H9 (cell line): ENCODE data around the gene ATXN7L3. TPM values are rescaled to one million over a fixed set of nuclear protein-coding genes. Genes with fewer than 3 reads are reported as not detected.

Source experiments
- DNase-seq: peaks from one replicate; pipeline ENCODE4 v3.0.0-alpha.2; 2017
- H2AFZ ChIP-seq: one replicate; pipeline ENCODE4 v1.6.1; 2013; ENCODE audit warnings: mild to moderate bottlenecking, low read length, control low read depth, moderate library complexity
- H2AK5ac ChIP-seq: 2 replicates; pipeline ENCODE4 v1.6.1; 2013; ENCODE audit warnings: low read length, control low read depth, mixed read lengths; ENCODE audit not compliant: insufficient read length
- H2BK120ac ChIP-seq: one replicate; pipeline ENCODE4 v1.6.1; 2013; ENCODE audit warnings: low read depth, mild to moderate bottlenecking, low read length, control low read depth, inconsistent platforms; ENCODE audit not compliant: poor library complexity, severe bottlenecking
- H2BK12ac ChIP-seq: 2 replicates; pipeline ENCODE4 v1.6.1; 2013; ENCODE audit warnings: low read length, control low read depth, mixed read lengths, low read depth; ENCODE audit not compliant: insufficient read length
- H2BK15ac ChIP-seq: 2 replicates; pipeline ENCODE4 v1.6.1; 2013; ENCODE audit warnings: low read depth, low read length, control low read depth
- H2BK20ac ChIP-seq: one replicate; pipeline ENCODE4 v1.6.1; 2013; ENCODE audit warnings: low read depth, mild to moderate bottlenecking, low read length, control low read depth, inconsistent platforms; ENCODE audit not compliant: poor library complexity, severe bottlenecking
- H2BK5ac ChIP-seq: 2 replicates; pipeline ENCODE4 v1.6.1; 2013; ENCODE audit warnings: low read length, control low read depth, mixed read lengths; ENCODE audit not compliant: insufficient read length
- H3K14ac ChIP-seq: 2 replicates; pipeline ENCODE4 v1.6.1; 2013; ENCODE audit warnings: low read length, control low read depth; ENCODE audit not compliant: insufficient read depth
- H3K18ac ChIP-seq: 2 replicates; pipeline ENCODE4 v1.6.1; 2013; ENCODE audit warnings: low read depth, mild to moderate bottlenecking, mixed read lengths, low read length, control low read depth; ENCODE audit not compliant: insufficient read length
- H3K23ac ChIP-seq: 2 replicates; pipeline ENCODE4 v1.6.1; 2013; ENCODE audit warnings: low read length, control low read depth, mixed read lengths, low read depth; ENCODE audit not compliant: insufficient read length
- H3K23me2 ChIP-seq: 2 replicates; pipeline ENCODE4 v1.6.1; 2013; ENCODE audit warnings: low read depth, mild to moderate bottlenecking, mixed read lengths, low read length, control low read depth; ENCODE audit not compliant: insufficient read length, poor library complexity, severe bottlenecking
- H3K27ac ChIP-seq: 2 replicates; pipeline ENCODE4 v1.5.1; 2013; ENCODE audit warnings: low read length, control low read depth, mixed read lengths, low read depth; ENCODE audit not compliant: insufficient read length
- H3K27me3 ChIP-seq: 2 replicates; pipeline ENCODE4 v1.6.1; 2013; ENCODE audit warnings: low read length, control low read depth, inconsistent platforms; ENCODE audit not compliant: insufficient read depth
- H3K4ac ChIP-seq: 2 replicates; pipeline ENCODE4 v1.6.1; 2013; ENCODE audit warnings: low read depth, mild to moderate bottlenecking, control low read depth, inconsistent platforms, low read length, moderate library complexity
- H3K4me1 ChIP-seq: 2 replicates; pipeline ENCODE4 v1.6.1; 2013; ENCODE audit warnings: low read length, control low read depth, inconsistent platforms; ENCODE audit not compliant: insufficient read depth
- H3K4me2 ChIP-seq: 2 replicates; pipeline ENCODE4 v1.6.1; 2013; ENCODE audit warnings: low read length, control low read depth, mixed read lengths; ENCODE audit not compliant: insufficient read length, insufficient read depth
- H3K56ac ChIP-seq: 2 replicates; pipeline ENCODE4 v1.6.1; 2013; ENCODE audit warnings: low read depth, mild to moderate bottlenecking, mixed read lengths, low read length, control low read depth; ENCODE audit not compliant: insufficient read length
- H3K79me1 ChIP-seq: 2 replicates; pipeline ENCODE4 v1.6.1; 2013; ENCODE audit warnings: low read depth, mild to moderate bottlenecking, moderate library complexity, low read length, control low read depth, inconsistent platforms; ENCODE audit not compliant: insufficient read depth, poor library complexity, severe bottlenecking
- H3K79me2 ChIP-seq: 2 replicates; pipeline ENCODE4 v1.6.1; 2013; ENCODE audit warnings: low read length, control low read depth, inconsistent platforms; ENCODE audit not compliant: insufficient read depth
- H3K9ac ChIP-seq: 2 replicates; pipeline ENCODE4 v1.6.1; 2013; ENCODE audit warnings: low read length, control low read depth, mixed read lengths; ENCODE audit not compliant: insufficient read length; ENCODE audit errors: extremely low read depth
- H3K9me3 ChIP-seq: one replicate; pipeline ENCODE4 v1.6.1; 2013; ENCODE audit warnings: low read depth, low read length, inconsistent platforms; ENCODE audit not compliant: control insufficient read depth
- H3T11ph ChIP-seq: one replicate; pipeline ENCODE4 v1.6.1; 2013; ENCODE audit warnings: mild to moderate bottlenecking, low read length, control low read depth, inconsistent platforms
- H4K20me1 ChIP-seq: one replicate; pipeline ENCODE4 v1.6.1; 2013; ENCODE audit not compliant: control insufficient read depth, insufficient read length, insufficient read depth
- H4K5ac ChIP-seq: 2 replicates; pipeline ENCODE4 v1.6.1; 2013; ENCODE audit warnings: low read depth, mild to moderate bottlenecking, mixed read lengths, low read length, control low read depth; ENCODE audit not compliant: insufficient read length
- H4K8ac ChIP-seq: replicated peaks from 2 replicates; pipeline ENCODE4 v1.6.1; 2013; ENCODE audit warnings: low read length, control low read depth, mixed read lengths, low read depth; ENCODE audit not compliant: insufficient read length
- H4K91ac ChIP-seq: 2 replicates; pipeline ENCODE4 v1.6.1; 2013; ENCODE audit warnings: low read depth, mild to moderate bottlenecking, moderate library complexity, mixed read lengths, low read length, control low read depth; ENCODE audit not compliant: insufficient read length
- H3K27ac Mint-ChIP-seq, 3 experiments: 2 replicates in 2 of 3; 3 replicates in 1 of 3; pipeline ENCODE4 v1.8.0; 2020 to 2021; ENCODE audit warnings: mixed read lengths in 3 of 3, mild to moderate bottlenecking in 1 of 3, moderate library complexity in 1 of 3
- H3K27me3 Mint-ChIP-seq: 2 replicates; pipeline ENCODE4 v1.8.0; 2021; ENCODE audit warnings: low read depth, mild to moderate bottlenecking, moderate library complexity, mixed read lengths
- H3K36me3 Mint-ChIP-seq, 3 experiments: 2 replicates in 2 of 3; 3 replicates in 1 of 3; pipeline ENCODE4 v1.8.0; 2020 to 2021; ENCODE audit warnings: low read depth in 3 of 3, mixed read lengths in 3 of 3; ENCODE audit not compliant: insufficient read depth in 1 of 3
- H3K4me1 Mint-ChIP-seq, 2 experiments: 2 replicates each; pipeline ENCODE4 v1.8.0; 2020; ENCODE audit warnings: mixed read lengths in 2 of 2
- H3K4me3 Mint-ChIP-seq, 2 experiments: 2 replicates in 1 of 2; 3 replicates in 1 of 2; pipeline ENCODE4 v1.8.0; 2020 to 2021; ENCODE audit warnings: mild to moderate bottlenecking in 2 of 2, mixed read lengths in 2 of 2, moderate library complexity in 1 of 2
- H3K9me3 Mint-ChIP-seq, 2 experiments: 2 replicates in 1 of 2; 3 replicates in 1 of 2; pipeline ENCODE4 v1.8.0; 2020; ENCODE audit warnings: mild to moderate bottlenecking in 2 of 2, mixed read lengths in 2 of 2, moderate library complexity in 1 of 2
- CTCF ChIP-seq: fragments of 200-600 bp; sonication (generic); conservative IDR thresholded peaks from 3 replicates; pipeline ENCODE4 v1.8.0; 2021; ENCODE audit warnings: antibody characterized with exemption, mild to moderate bottlenecking
- WGBS: extraction: QIAGEN DNeasy Blood & Tissue Kit; methylation state at CpG from one replicate; pipeline ENCODE4 v1.1.7; 2013; ENCODE audit warnings: missing lambda C conversion rate, low lambda C conversion rate, mixed read lengths; ENCODE audit not compliant: insufficient read length; ENCODE audit errors: extremely low coverage; 5-methylcytosine and 5-hydroxymethylcytosine counted together
- total RNA-seq: library from RNA; stranded (reverse); gene quantifications from 2 replicates; pipeline ENCODE4 v1.2.1, GENCODE V29; 2021

ATXN7L3 gene
- total RNA-seq, 1 experiment from 2014 or later = 125 TPM

- H3K4me2 ChIP-seq = no peak overlapping the region
- H2BK15ac ChIP-seq = no peak overlapping the region
- no peaks in the 10 kb centered on the region for H3K9me3 ChIP-seq
- Mint-ChIP-seq H3K27me3 (no peaks in the 10 kb centered on the region; the same call in 1 of the 2 replicates), H3K4me3 (no peak overlapping the region), H3K36me3 (peaks cover 23 to 51% (median 34%) of the 10 kb centered on the region in 3 experiments), H3K9me3 (no peaks in the 10 kb centered on the region), H3K27ac (peak overlapping the region in 1 of 3 experiments; percentile 91; a peak in 2 of 7 replicates), H3K4me1 (peaks cover 18 to 30% of the 10 kb centered on the region in 2 experiments)
- H4K20me1 ChIP-seq = no peaks in the 10 kb centered on the region
- no peak overlapping the region for H4K8ac ChIP-seq
- no peak overlapping the region for H4K91ac ChIP-seq
- no peaks in the 10 kb centered on the region for H3K27me3 ChIP-seq
- no peak overlapping the region for H3K18ac ChIP-seq
- no peak overlapping the region for H2BK12ac ChIP-seq
- H3K4ac ChIP-seq = no peak overlapping the region
- no peak overlapping the region for H2AK5ac ChIP-seq
- no CpG with 5 or more reads among the region's 13 CpGs for WGBS
- H3T11ph ChIP-seq = no peak overlapping the region
- no peaks in the 10 kb centered on the region for H3K79me1 ChIP-seq
- peak; percentile 46; the same call in 2 of the 3 replicates for TF ChIP-seq CTCF
- no peak overlapping the region for H2BK120ac ChIP-seq
- H3K27ac ChIP-seq = no peak overlapping the region
- no peaks in the 10 kb centered on the region for H3K79me2 ChIP-seq
- H3K23ac ChIP-seq = no peak overlapping the region
- no peak overlapping the region; the same call in 1 of the 2 replicates for H3K14ac ChIP-seq
- no peak overlapping the region for H2BK5ac ChIP-seq
- no peak overlapping the region for H2BK20ac ChIP-seq
- no peaks in the 10 kb centered on the region for H3K23me2 ChIP-seq
- H3K56ac ChIP-seq = no peak overlapping the region
- H3K4me1 ChIP-seq = no peaks in the 10 kb centered on the region
- no peak overlapping the region for H4K5ac ChIP-seq
- no peak for DNase-seq
- no peak overlapping the region for H2AFZ ChIP-seq
- no peak overlapping the region for H3K9ac ChIP-seq
These were observed 6.5 kb upstream of the ATXN7L3 start for GRCh38 chr17:44205962-44206824.
